ENCODE measurements around the gene DCAF6.

Gene DCAF6

DNA sequence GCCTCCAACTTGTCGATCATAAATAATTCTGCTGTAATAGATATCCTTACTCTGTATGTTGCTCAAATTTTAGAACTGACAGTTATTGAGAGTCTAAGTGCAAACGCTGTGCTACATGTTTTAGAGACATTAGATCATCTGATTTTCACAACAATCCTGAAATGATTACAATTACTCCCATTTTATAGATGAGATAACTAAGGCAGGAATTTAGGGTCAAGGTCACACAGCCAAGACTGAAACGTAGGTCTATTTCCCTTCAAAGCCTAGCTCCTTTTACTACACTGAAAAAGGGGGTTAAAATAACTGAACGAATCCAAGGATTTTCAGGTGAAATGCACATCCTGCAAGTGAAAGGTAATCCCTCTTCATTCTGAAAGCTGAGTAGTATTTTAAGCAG, 2.7 kb upstream of the DCAF6 start:
- Histone ChIP-seq H3K9ac (ENCODE audit: low read depth, low read length, poor library complexity) (no peak overlapping the region), H4K91ac (ENCODE audit: low read depth, low read length, poor library complexity) (no peak overlapping the region), H2BK12ac (ENCODE audit: low read length) (no peak overlapping the region), H3K23ac (ENCODE audit: low read depth, low read length, poor library complexity) (no peak overlapping the region), H3K18ac (ENCODE audit: low read length) (no peak overlapping the region), H2BK15ac (ENCODE audit: low read length) (no peak overlapping the region), H3K79me1 (ENCODE audit: low read depth, low read length) (no peaks in the 10 kb centered on the region), H3K27me3 (ENCODE audit: control insufficient read depth in 3 of 3, insufficient read depth in 3 of 3, low read depth in 1 of 3, low read length in 3 of 3) (no peaks in the 10 kb centered on the region), H3K4ac (ENCODE audit: low read length) (no peak overlapping the region), H3K4me2 (ENCODE audit: insufficient read depth, low read length, poor library complexity, severe bottlenecking) (no peak overlapping the region), H3K4me3 (ENCODE audit: low read length in 2 of 2) (no peak overlapping the region), H2AFZ (ENCODE audit: low read length) (no peak overlapping the region), H3K9me3 (replicated peaks in 1 of 2; ENCODE audit: control insufficient read depth in 2 of 2, insufficient read depth in 1 of 2, low read depth in 1 of 2, low read length in 2 of 2) (no peaks in the 10 kb centered on the region), H2BK120ac (ENCODE audit: low read depth, low read length) (no peak overlapping the region), H2AK5ac (ENCODE audit: low read depth, low read length) (no peak overlapping the region), H3K14ac (ENCODE audit: low read length) (no peak overlapping the region), H4K8ac (ENCODE audit: low read depth, low read length) (no peak overlapping the region), H3K4me1 (ENCODE audit: control insufficient read depth in 2 of 2, insufficient read depth in 1 of 2, low read depth in 1 of 2, low read length in 2 of 2) (peaks cover 0 to 8% of the 10 kb centered on the region in 2 donors), H3K27ac (replicated peaks; ENCODE audit: low read length) (no peak overlapping the region), H2BK5ac (ENCODE audit: low read length) (no peak overlapping the region), H3K36me3 (replicated peaks in 1 of 2; ENCODE audit: control insufficient read depth in 2 of 2, insufficient read depth in 2 of 2, low read length in 2 of 2) (no peaks in the 10 kb centered on the region)
- WGBS, 2 donors (ENCODE audit: extremely low coverage in 2 of 2, insufficient read length in 2 of 2, insufficient replicate concordance in 1 of 2) = no CpG with 5 or more reads among the region's 4 CpGs
- no peak for DNase-seq (ENCODE audit: low spot score)

DNA sequence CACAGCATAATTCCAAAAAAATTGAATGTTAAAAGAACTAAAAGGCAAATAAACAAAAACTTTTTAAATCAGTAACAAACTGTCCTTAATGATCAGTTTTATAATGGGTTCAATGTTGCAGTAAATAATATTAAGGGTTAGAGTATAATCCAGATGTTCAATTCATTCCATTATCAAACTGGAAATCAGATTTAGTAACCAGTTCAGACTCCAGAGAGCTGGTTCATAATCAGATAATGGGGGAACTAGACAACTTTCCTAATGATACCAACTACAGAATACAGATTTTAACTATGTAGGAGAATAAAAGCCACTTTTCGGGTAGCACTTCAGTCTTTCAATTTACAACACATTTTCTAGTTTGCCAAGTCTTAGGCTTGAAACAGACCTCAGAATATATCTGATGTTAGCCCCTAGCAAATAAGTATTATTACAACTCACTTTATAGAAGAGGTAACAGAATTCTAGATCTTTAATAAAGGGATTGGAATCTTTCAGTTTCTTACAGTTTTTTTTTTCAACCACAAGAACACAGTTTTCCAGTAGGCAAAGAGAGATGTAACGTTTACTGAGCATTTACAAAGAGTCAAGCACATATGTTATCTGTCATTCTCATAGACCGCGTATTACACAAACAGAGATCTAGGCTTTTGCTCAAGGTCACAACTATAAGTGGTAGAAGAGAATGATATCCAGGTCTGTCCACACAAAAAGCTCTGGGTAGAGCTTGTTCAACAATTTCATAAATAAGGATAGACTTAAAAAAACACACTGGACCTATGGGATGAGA, 1.9 kb upstream of the DCAF6 start:
- DNase-seq (ENCODE audit: low spot score) = peak; percentile 4
- WGBS, 2 donors (ENCODE audit: extremely low coverage in 2 of 2, insufficient read length in 2 of 2, insufficient replicate concordance in 1 of 2) = no CpG with 5 or more reads among the region's 4 CpGs
- no peak overlapping the region for H2AK5ac ChIP-seq (ENCODE audit: low read depth, low read length)

DNA sequence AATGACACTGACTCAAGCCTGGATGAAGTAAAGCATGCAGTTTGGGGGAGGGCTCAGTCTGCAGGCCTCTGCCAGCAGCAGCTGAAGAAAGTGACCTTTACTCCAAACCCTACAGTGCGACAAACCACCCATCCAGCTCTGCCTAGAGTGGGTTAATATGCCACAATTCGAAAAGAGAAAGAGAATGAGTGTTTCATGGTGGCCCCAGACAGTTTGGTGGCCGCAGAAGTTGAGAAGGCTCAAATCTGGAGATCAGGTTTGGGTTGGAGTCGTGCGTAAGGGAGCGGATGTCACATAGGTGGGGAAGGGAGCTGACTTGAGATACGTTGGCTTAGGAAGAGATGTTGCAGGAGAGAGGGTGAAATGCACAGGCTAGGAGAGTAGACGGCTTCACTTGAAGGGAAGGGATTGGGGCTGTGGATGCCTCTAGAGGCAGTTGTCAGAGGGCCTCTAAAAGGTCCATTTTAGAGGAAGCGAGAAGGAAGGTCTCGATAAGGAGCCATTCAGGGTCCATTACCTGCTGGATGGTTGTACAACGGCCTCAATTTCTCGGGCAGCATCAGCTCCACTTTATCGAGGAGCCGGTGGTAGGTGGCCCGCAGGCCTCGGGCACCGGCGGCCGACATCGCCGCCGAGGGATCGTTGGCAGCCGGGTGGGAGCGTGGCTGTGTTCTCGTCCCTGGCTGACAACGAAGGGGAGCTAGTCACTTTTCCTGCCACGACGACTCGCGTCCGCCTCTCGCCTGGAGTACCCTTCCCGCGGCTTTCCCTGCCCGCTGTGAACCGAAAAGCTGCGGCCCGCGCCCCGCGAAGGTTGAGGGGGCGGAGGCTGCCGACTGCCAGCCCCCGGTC, 1.0 kb upstream of the DCAF6 start:
- no CpG with 5 or more reads among the region's 45 CpGs for WGBS, 2 donors (ENCODE audit: extremely low coverage in 2 of 2, insufficient read length in 2 of 2, insufficient replicate concordance in 1 of 2)
- peak overlapping the region; percentile 58 for H3K27ac ChIP-seq (replicated peaks; ENCODE audit: low read length)

More for the DNA sequence above, 1.9 kb upstream of the DCAF6 start:
- Histone ChIP-seq H2BK15ac (ENCODE audit: low read length) (no peak overlapping the region), H3K23ac (ENCODE audit: low read depth, low read length, poor library complexity) (no peak overlapping the region), H3K4me1 (ENCODE audit: control insufficient read depth in 2 of 2, insufficient read depth in 1 of 2, low read depth in 1 of 2, low read length in 2 of 2) (peaks cover 0 to 8% of the 10 kb centered on the region in 2 donors), H3K9me3 (replicated peaks in 1 of 2; ENCODE audit: control insufficient read depth in 2 of 2, insufficient read depth in 1 of 2, low read depth in 1 of 2, low read length in 2 of 2) (no peaks in the 10 kb centered on the region), H2BK12ac (ENCODE audit: low read length) (no peak overlapping the region), H3K27me3 (ENCODE audit: control insufficient read depth in 3 of 3, insufficient read depth in 3 of 3, low read depth in 1 of 3, low read length in 3 of 3) (no peaks in the 10 kb centered on the region), H3K4ac (ENCODE audit: low read length) (no peak overlapping the region), H3K36me3 (replicated peaks in 1 of 2; ENCODE audit: control insufficient read depth in 2 of 2, insufficient read depth in 2 of 2, low read length in 2 of 2) (no peaks in the 10 kb centered on the region), H3K18ac (ENCODE audit: low read length) (no peak overlapping the region), H3K79me1 (ENCODE audit: low read depth, low read length) (no peaks in the 10 kb centered on the region), H2AFZ (ENCODE audit: low read length) (peak overlapping the region; percentile 94), H2BK120ac (ENCODE audit: low read depth, low read length) (no peak overlapping the region), H3K4me3 (ENCODE audit: low read length in 2 of 2) (peak overlapping the region in 1 of 2 donors; percentile 79), H4K8ac (ENCODE audit: low read depth, low read length) (no peak overlapping the region), H4K91ac (ENCODE audit: low read depth, low read length, poor library complexity) (no peak overlapping the region), H3K14ac (ENCODE audit: low read length) (no peak overlapping the region), H2BK5ac (ENCODE audit: low read length) (no peak overlapping the region), H3K4me2 (ENCODE audit: insufficient read depth, low read length, poor library complexity, severe bottlenecking) (peak overlapping the region; percentile 72), H3K27ac (replicated peaks; ENCODE audit: low read length) (no peak overlapping the region), H3K9ac (ENCODE audit: low read depth, low read length, poor library complexity) (no peak overlapping the region)

More for the DNA sequence above, 1.0 kb upstream of the DCAF6 start:
- peak overlapping the region; percentile 72 for H3K4me2 ChIP-seq (ENCODE audit: insufficient read depth, low read length, poor library complexity, severe bottlenecking)
- no peak overlapping the region for H4K91ac ChIP-seq (ENCODE audit: low read depth, low read length, poor library complexity)
- H3K18ac ChIP-seq (ENCODE audit: low read length) = peak overlapping the region; percentile 89
- no peaks in the 10 kb centered on the region for H3K9me3 ChIP-seq (replicated peaks in 1 of 2; ENCODE audit: control insufficient read depth in 2 of 2, insufficient read depth in 1 of 2, low read depth in 1 of 2, low read length in 2 of 2)
- no peaks in the 10 kb centered on the region for H3K27me3 ChIP-seq (ENCODE audit: control insufficient read depth in 3 of 3, insufficient read depth in 3 of 3, low read depth in 1 of 3, low read length in 3 of 3)
- no peak for DNase-seq (ENCODE audit: low spot score)
- H3K4me3 ChIP-seq (ENCODE audit: low read length in 2 of 2) = peak overlapping the region; percentile 79 to 89
- H2AFZ ChIP-seq (ENCODE audit: low read length) = peak overlapping the region; percentile 94
- no peak overlapping the region for H4K8ac ChIP-seq (ENCODE audit: low read depth, low read length)
- H3K79me1 ChIP-seq (ENCODE audit: low read depth, low read length) = peaks cover 2% of the 10 kb centered on the region
- H2BK5ac ChIP-seq (ENCODE audit: low read length) = peak overlapping the region; percentile 43
- H2BK15ac ChIP-seq (ENCODE audit: low read length) = no peak overlapping the region
- peak overlapping the region; percentile 92 for H3K23ac ChIP-seq (ENCODE audit: low read depth, low read length, poor library complexity)
- H3K4me1 ChIP-seq (ENCODE audit: control insufficient read depth in 2 of 2, insufficient read depth in 1 of 2, low read depth in 1 of 2, low read length in 2 of 2) = peaks cover 0 to 8% of the 10 kb centered on the region in 2 donors
- no peak overlapping the region for H3K4ac ChIP-seq (ENCODE audit: low read length)
- H2BK12ac ChIP-seq (ENCODE audit: low read length) = no peak overlapping the region
- H2BK120ac ChIP-seq (ENCODE audit: low read depth, low read length) = no peak overlapping the region
- H3K14ac ChIP-seq (ENCODE audit: low read length) = peak overlapping the region; percentile 42
- no peak overlapping the region for H2AK5ac ChIP-seq (ENCODE audit: low read depth, low read length)
- H3K9ac ChIP-seq (ENCODE audit: low read depth, low read length, poor library complexity) = peak overlapping the region; percentile 91
- H3K36me3 ChIP-seq (replicated peaks in 1 of 2; ENCODE audit: control insufficient read depth in 2 of 2, insufficient read depth in 2 of 2, low read length in 2 of 2) = no peaks in the 10 kb centered on the region

Measured in neuronal stem cell (in vitro differentiated cells).